Cardiac muscle cell (in vitro differentiated cells and primary cell): ENCODE data around the gene CSPG4. TPM values are rescaled to one million over a fixed set of nuclear protein-coding genes. Genes with fewer than 3 reads are reported as not detected.

ENCODE experiments used
- DNase-seq, 2 donors: peaks; one replicate each; pipeline versions ENCODE4 v3.0.0 to v3.0.0-alpha.2; 2010 to 2017; ENCODE audit warnings: low read depth in 1 of 2, low spot score in 1 of 2
- H3K27ac ChIP-seq: fragments of 200-600 bp; sonication (generic); 2 replicates; pipeline ENCODE4 v1.5.1; 2016
- H3K27me3 ChIP-seq: fragments of 200-600 bp; sonication (generic); 2 replicates; pipeline ENCODE4 v1.6.0; 2016; ENCODE audit warnings: control low read depth
- H3K36me3 ChIP-seq: fragments of 200-600 bp; sonication (generic); 2 replicates; pipeline ENCODE4 v1.5.1; 2016; ENCODE audit warnings: control low read depth
- H3K4me1 ChIP-seq: fragments of 200-600 bp; sonication (generic); 2 replicates; pipeline ENCODE4 v1.8.1; 2017; ENCODE audit warnings: low read depth, mild to moderate bottlenecking, mixed run types
- H3K4me3 ChIP-seq: fragments of 200-600 bp; sonication (generic); 2 replicates; pipeline ENCODE4 v1.5.1; 2016; ENCODE audit warnings: mild to moderate bottlenecking
- H3K9me3 ChIP-seq: fragments of 200-600 bp; sonication (generic); 2 replicates; pipeline ENCODE4 v1.5.1; 2017; ENCODE audit warnings: low read depth, mild to moderate bottlenecking, control low read depth
- polyA plus RNA-seq: library from polyadenylated mRNA; unstranded; fragments of >200 nt; fragmentation: Nextera tagmentation; extraction: Ambion mirVana; gene quantifications from 2 replicates; pipeline ENCODE4 v1.2.1, GENCODE V29; 2016
- total RNA-seq: library from RNA; depleted of rRNA; stranded (reverse); fragments of >200 nt; gene quantifications from 2 replicates; pipeline ENCODE4 v1.2.3, GENCODE V29; 2016
- TF ChIP-seq, protein P1 (sequence below): IDR thresholded peaks from 2 replicates; pipeline ENCODE4 v1.5.1; 2012; ENCODE audit warnings: low read depth, mild to moderate bottlenecking, low read length

Gene CSPG4
- total and polyA plus RNA-seq, 2 experiments from 2014 or later, result 7.1 to 30.6 TPM

DNA sequence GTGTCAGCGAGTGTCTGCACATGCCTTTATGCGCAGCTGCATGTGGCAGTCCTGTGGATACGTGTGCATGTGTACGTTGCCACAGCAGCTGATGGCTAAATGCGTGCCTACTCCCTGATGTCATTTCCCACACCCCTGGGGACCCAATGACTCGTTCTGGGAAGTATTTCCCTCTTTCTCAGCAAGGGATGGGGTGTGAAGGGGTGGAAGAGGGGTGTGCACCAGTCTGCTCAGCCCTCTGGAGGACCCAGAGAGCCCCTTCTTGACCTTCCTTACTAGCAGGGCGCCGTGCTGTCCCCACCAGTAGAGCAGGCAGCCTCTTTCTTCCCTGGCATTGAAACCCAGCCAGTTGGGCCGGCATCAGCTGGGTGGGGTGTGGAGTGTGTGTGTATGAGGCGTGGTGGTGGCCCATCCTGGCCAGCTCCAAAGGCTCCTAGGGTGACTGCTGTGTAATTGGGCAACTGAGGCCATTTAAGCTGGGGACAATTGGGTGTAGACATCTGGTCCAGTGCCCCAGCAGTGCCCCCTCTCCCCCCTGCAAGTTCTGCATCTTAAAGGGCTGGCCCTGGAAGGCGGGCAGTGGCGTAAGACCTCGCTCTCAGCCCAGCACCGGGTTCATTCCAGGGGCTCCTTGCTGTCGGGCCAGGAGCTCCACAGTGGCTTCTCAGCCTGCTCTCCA, 45.7 kb downstream of the CSPG4 start:
- H3K27me3 ChIP-seq, result no peaks in the 10 kb centered on the region
- no peak overlapping the region for H3K4me3 ChIP-seq
- no peaks in the 10 kb centered on the region for H3K9me3 ChIP-seq
- H3K27ac ChIP-seq, result no peak overlapping the region
- no peaks in the 10 kb centered on the region for H3K36me3 ChIP-seq
- TF ChIP-seq, protein P1, sequence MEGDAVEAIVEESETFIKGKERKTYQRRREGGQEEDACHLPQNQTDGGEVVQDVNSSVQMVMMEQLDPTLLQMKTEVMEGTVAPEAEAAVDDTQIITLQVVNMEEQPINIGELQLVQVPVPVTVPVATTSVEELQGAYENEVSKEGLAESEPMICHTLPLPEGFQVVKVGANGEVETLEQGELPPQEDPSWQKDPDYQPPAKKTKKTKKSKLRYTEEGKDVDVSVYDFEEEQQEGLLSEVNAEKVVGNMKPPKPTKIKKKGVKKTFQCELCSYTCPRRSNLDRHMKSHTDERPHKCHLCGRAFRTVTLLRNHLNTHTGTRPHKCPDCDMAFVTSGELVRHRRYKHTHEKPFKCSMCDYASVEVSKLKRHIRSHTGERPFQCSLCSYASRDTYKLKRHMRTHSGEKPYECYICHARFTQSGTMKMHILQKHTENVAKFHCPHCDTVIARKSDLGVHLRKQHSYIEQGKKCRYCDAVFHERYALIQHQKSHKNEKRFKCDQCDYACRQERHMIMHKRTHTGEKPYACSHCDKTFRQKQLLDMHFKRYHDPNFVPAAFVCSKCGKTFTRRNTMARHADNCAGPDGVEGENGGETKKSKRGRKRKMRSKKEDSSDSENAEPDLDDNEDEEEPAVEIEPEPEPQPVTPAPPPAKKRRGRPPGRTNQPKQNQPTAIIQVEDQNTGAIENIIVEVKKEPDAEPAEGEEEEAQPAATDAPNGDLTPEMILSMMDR, result no peak
- no peaks in the 10 kb centered on the region for H3K4me1 ChIP-seq
- DNase-seq, result peak in 1 of 2 donors; percentile 97

DNA sequence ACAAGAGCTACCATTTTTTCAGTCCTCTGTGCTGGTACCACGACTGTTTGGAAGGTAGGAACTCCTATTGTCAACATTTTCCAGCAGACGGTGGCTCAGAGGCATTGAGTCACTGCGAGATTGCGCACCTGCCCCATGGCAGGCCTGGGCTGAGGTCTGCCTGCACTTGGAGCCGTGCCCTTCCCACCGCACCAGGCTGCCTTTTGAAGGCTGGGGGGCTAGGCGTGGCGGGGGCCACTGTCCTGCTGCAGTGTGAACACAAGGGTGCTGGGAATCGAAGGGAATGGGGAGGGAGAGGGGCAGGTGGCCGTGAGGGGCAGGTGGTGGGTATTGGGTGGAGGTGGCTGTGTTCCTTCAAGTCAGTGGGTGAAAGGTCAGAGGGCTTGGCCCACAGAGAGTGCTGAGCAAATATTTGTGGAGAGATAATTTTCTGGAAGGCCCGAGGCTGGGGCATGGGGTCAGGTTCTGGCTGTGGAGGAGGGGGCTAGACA, 48.7 kb downstream of the CSPG4 start:
- H3K4me3 ChIP-seq, result no peak overlapping the region
- no peak overlapping the region for H3K27ac ChIP-seq
- TF ChIP-seq, protein P1, result no peak
- no peaks in the 10 kb centered on the region for H3K4me1 ChIP-seq
- no peak for DNase-seq
- no peaks in the 10 kb centered on the region for H3K27me3 ChIP-seq
- H3K36me3 ChIP-seq, result no peaks in the 10 kb centered on the region
- H3K9me3 ChIP-seq, result no peaks in the 10 kb centered on the region

DNA sequence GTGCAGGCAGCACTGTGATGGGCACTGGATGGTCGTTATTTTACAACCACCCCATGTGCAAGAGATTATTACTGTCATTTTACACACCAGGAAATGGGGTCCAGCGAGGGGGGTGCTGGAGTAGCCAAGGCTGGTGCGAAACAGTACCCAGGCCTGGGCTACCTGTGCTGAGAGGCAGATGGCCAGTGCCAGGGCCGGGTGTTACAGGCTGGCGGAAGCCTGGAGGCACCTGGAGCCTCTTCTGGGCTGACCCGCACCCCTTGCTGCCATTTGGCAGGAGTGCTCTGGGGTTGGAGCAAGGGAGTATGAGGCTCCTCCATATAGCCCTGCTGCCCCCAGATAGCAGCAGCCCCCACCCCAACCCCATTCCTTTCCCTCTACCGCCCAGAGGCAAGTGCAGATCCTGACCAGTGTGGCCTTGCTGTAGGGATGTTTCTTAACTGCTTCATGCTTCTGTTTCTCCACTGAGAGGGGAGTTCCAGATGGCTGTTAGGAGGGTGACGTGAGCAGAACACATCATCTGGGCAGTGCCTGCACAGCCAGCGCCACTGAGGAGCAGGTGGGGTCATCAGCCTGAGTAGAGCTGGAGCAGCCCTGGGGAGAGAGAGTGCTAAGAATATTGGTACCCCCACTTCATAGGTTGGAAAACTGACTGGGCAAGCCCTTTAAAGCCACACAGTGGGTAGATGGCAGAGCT, 49.7 kb downstream of the CSPG4 start:
- Histone ChIP-seq H3K9me3 (no peaks in the 10 kb centered on the region), H3K4me1 (no peaks in the 10 kb centered on the region)
- TF ChIP-seq, protein P1, result no peak

DNA sequence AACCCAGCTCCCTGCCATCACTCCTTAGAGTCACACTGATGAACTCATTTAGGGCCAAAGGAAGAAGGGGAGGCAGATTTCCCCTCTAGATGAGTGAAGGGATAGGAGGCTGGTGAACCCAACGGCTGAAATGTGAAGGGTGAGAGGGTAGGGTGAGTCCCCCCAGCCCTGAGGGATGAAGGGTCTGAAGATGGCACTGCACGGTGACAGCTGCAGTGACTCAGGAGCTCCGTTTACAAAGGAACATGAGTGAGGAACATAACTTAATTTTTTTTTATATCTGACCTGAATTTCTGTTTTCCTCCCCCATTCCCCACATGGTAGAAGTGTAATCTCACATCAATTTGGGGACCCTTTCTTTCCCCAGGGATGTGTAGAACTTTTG, 50.9 kb downstream of the CSPG4 start:
- no peaks in the 10 kb centered on the region for H3K9me3 ChIP-seq
- TF ChIP-seq, protein P1, result no peak
- H3K27ac ChIP-seq, result no peak overlapping the region
- DNase-seq, result no peak
- H3K36me3 ChIP-seq, result no peaks in the 10 kb centered on the region
- no peaks in the 10 kb centered on the region for H3K27me3 ChIP-seq
- H3K4me1 ChIP-seq, result no peaks in the 10 kb centered on the region
- H3K4me3 ChIP-seq, result no peak overlapping the region

More for the DNA sequence above, 49.7 kb downstream of the CSPG4 start:
- Histone ChIP-seq H3K4me3 (no peak overlapping the region), H3K36me3 (no peaks in the 10 kb centered on the region), H3K27me3 (no peaks in the 10 kb centered on the region), H3K27ac (no peak overlapping the region)
- DNase-seq, result no peak

DNA sequence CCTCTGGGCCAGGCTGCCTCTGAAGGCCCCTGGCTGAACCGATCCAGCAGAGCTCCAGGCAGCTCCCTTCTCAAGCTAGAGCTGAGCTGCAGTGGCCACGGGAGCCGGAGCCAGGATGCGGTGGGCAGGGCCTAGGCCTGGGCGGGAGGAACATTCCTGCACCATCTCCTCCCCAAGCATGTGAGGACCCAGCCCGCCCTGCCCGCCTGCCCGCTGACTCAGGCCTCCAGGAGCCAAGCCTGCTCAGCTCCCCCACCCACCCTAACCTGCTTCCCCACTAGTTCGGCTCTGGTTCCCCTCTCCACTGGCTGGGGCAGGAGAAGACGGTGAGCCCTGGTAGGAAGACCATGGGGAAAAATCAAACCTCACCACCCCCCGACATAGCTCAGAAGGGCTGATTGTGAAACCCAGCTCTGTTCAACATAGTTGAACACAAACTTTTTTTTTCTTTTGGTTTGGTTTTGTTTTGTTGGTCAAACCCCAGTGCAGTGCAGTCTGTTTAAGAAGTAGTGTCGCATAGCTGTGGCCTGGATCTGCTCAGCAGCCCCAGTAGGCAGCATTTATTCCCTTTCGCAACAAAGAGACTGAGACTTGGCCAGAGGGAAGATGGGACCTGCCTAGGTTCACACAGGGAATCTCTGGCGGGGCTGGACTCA, 51.4 kb downstream of the CSPG4 start:
- Histone ChIP-seq H3K4me3 (no peak overlapping the region), H3K27me3 (no peaks in the 10 kb centered on the region), H3K27ac (no peak overlapping the region), H3K9me3 (no peaks in the 10 kb centered on the region), H3K4me1 (no peaks in the 10 kb centered on the region), H3K36me3 (no peaks in the 10 kb centered on the region)
- DNase-seq, result peak in 1 of 2 donors; percentile 97
- TF ChIP-seq, protein P1, result no peak
